AG09309 (cell line): ENCODE results near the gene CEP126.

Experiments
- DNase-seq: peaks from one replicate; pipeline ENCODE4 v3.0.0-alpha.2; 2010; ENCODE audit warnings: low read depth
- H3K4me3 ChIP-seq: 2 replicates; pipeline ENCODE4 v1.5.1; 2011; ENCODE audit warnings: mild to moderate bottlenecking, low read depth, low read length, moderate library complexity; ENCODE audit not compliant: control insufficient read depth
- CTCF ChIP-seq: IDR thresholded peaks from 2 replicates; pipeline ENCODE4 v1.5.1; 2011; ENCODE audit warnings: mild to moderate bottlenecking, low read depth, low read length, inconsistent platforms; ENCODE audit not compliant: insufficient read depth, control insufficient read depth; ENCODE audit errors: missing control alignments

CEP126 gene

GRCh38 chr11:101914738-101915426, at the start of gene CEP126:
TSS of gene CEP126 (plus strand) at chr11:101915010. CDS start at chr11:101915285, 275 bp downstream.
- H3K4me3 ChIP-seq, result peak within 1 kb of the TSS; percentile 63
- peak; percentile 83 for DNase-seq
- TF ChIP-seq CTCF, result peak; percentile 54

- no peak for DNase-seq
- H3K4me3 ChIP-seq, result no peak overlapping the region
- no peak for TF ChIP-seq CTCF
Observed at GRCh38 chr11:101866619-101867491, 48.0 kb upstream of the CEP126 start.

- H3K4me3 ChIP-seq, result no peak overlapping the region
- no peak for TF ChIP-seq CTCF
- DNase-seq, result no peak
Observed at GRCh38 chr11:101867951-101868350, 46.9 kb upstream of the CEP126 start.

GRCh38 chr11:101870510-101870909, 44.3 kb upstream of the CEP126 start:
- H3K4me3 ChIP-seq, result no peak overlapping the region
- TF ChIP-seq CTCF, result peak; percentile 19
- no peak for DNase-seq

GRCh38 chr11:101872171-101872882, 42.5 kb upstream of the CEP126 start:
- TF ChIP-seq CTCF, result no peak
- H3K4me3 ChIP-seq, result no peak overlapping the region
- DNase-seq, result no peak

GRCh38 chr11:101880222-101880621, 34.6 kb upstream of the CEP126 start:
- no peak overlapping the region for H3K4me3 ChIP-seq
- no peak for DNase-seq
- peak; percentile 56 for TF ChIP-seq CTCF
